MM.1S (cell line): ENCODE results near the gene C1orf50.

ENCODE experiments used
- DNase-seq: peaks from one replicate; pipeline ENCODE4 v3.0.0-alpha.2; 2015
- H2AFZ ChIP-seq: fragments of 300-600 bp; sonication (generic); 2 replicates; pipeline ENCODE4 v1.6.0; 2016; ENCODE audit warnings: antibody characterized with exemption, low read length
- H3F3A ChIP-seq: fragments of 300-600 bp; sonication (generic); 2 replicates; pipeline ENCODE4 v1.6.1; 2016; ENCODE audit warnings: mild to moderate bottlenecking, antibody characterized with exemption, low read length, moderate library complexity, mixed read lengths; ENCODE audit not compliant: insufficient read depth
- H3K27ac ChIP-seq: fragments of 300-600 bp; sonication (generic); 2 replicates; pipeline ENCODE4 v1.5.1; 2016; ENCODE audit warnings: mild to moderate bottlenecking, low read length
- H3K27me3 ChIP-seq: fragments of 300-600 bp; sonication (generic); replicated peaks from 2 replicates; pipeline ENCODE4 v1.6.0; 2016; ENCODE audit warnings: low read length; ENCODE audit not compliant: insufficient read depth
- H3K36me3 ChIP-seq: fragments of 300-600 bp; sonication (generic); replicated peaks from 2 replicates; pipeline ENCODE4 v1.6.1; 2016; ENCODE audit warnings: mild to moderate bottlenecking, low read length, mixed read lengths; ENCODE audit not compliant: insufficient read depth
- H3K4me1 ChIP-seq: fragments of 300-600 bp; sonication (generic); 2 replicates; pipeline ENCODE4 v1.6.1; 2016; ENCODE audit warnings: low read length, mixed read lengths
- H3K4me2 ChIP-seq: fragments of 300-600 bp; sonication (generic); 2 replicates; pipeline ENCODE4 v1.6.0; 2016; ENCODE audit warnings: low read depth, low read length
- H3K4me3 ChIP-seq: fragments of 300-600 bp; sonication (generic); 2 replicates; pipeline ENCODE4 v1.5.1; 2016; ENCODE audit warnings: low read length, mixed read lengths
- H3K79me2 ChIP-seq: fragments of 300-600 bp; sonication (generic); 2 replicates; pipeline ENCODE4 v1.6.1; 2016; ENCODE audit warnings: mixed run types, low read length, mixed read lengths
- H3K9ac ChIP-seq: fragments of 300-600 bp; sonication (generic); 2 replicates; pipeline ENCODE4 v1.6.1; 2016; ENCODE audit warnings: low read length, mixed read lengths
- H3K9me2 ChIP-seq: fragments of 300-600 bp; sonication (generic); replicated peaks from 2 replicates; pipeline ENCODE4 v1.6.1; 2016; ENCODE audit warnings: mild to moderate bottlenecking, low read length, mixed read lengths; ENCODE audit not compliant: insufficient read depth
- H3K9me3 ChIP-seq: fragments of 300-600 bp; sonication (generic); replicated peaks from 2 replicates; pipeline ENCODE4 v1.6.1; 2016; ENCODE audit warnings: mild to moderate bottlenecking, low read length, mixed read lengths; ENCODE audit not compliant: insufficient read depth
- H4K20me1 ChIP-seq: fragments of 300-600 bp; sonication (generic); 2 replicates; pipeline ENCODE4 v1.6.1; 2016; ENCODE audit warnings: mild to moderate bottlenecking, low read length, moderate library complexity, mixed read lengths; ENCODE audit not compliant: insufficient read depth
- CTCF ChIP-seq: fragments of 300-600 bp; sonication (generic); IDR thresholded peaks from 2 replicates; pipeline ENCODE4 v1.5.1; 2016; ENCODE audit warnings: antibody characterized with exemption, low read length, mixed read lengths
- EZH2 ChIP-seq: fragments of 300-600 bp; sonication (generic); optimal IDR thresholded peaks from 2 replicates; pipeline ENCODE3; 2017; ENCODE audit warnings: low read depth, mild to moderate bottlenecking, antibody characterized with exemption, low read length, mixed read lengths
- EZH2phosphoT487 ChIP-seq: fragments of 300-600 bp; sonication (generic); IDR thresholded peaks from 2 replicates; pipeline ENCODE4 v1.6.1; 2018; ENCODE audit warnings: antibody characterized with exemption, low read length

Gene C1orf50

GRCh38 chr1:42780176-42780575 lies 13.1 kb downstream of the C1orf50 start:
- no peak overlapping the region for H3K27ac ChIP-seq
- H3K9ac ChIP-seq: no peak overlapping the region
- no peaks in the 10 kb centered on the region for H4K20me1 ChIP-seq
- DNase-seq: no peak
- no peaks in the 10 kb centered on the region for H3F3A ChIP-seq
- H2AFZ ChIP-seq: no peak overlapping the region
- no peaks in the 10 kb centered on the region for H3K9me3 ChIP-seq
- H3K36me3 ChIP-seq: peaks cover 2% of the 10 kb centered on the region
- no peaks in the 10 kb centered on the region for H3K79me2 ChIP-seq
- no peaks in the 10 kb centered on the region for H3K9me2 ChIP-seq
- no peak for TF ChIP-seq EZH2phosphoT487
- no peaks in the 10 kb centered on the region for H3K27me3 ChIP-seq
- peaks cover 6% of the 10 kb centered on the region for H3K4me1 ChIP-seq
- H3K4me3 ChIP-seq: no peak overlapping the region
- H3K4me2 ChIP-seq: no peak overlapping the region

GRCh38 chr1:42783092-42783491 lies 16.0 kb downstream of the C1orf50 start:
- Histone ChIP-seq H3K79me2 (no peaks in the 10 kb centered on the region), H3K27ac (no peak overlapping the region), H2AFZ (no peak overlapping the region), H3K36me3 (no peaks in the 10 kb centered on the region; the same call in 1 of the 2 replicates), H3K4me1 (peaks cover 6% of the 10 kb centered on the region), H3K27me3 (no peaks in the 10 kb centered on the region), H3F3A (no peaks in the 10 kb centered on the region), H3K9me3 (no peaks in the 10 kb centered on the region), H3K9ac (no peak overlapping the region), H3K4me2 (no peak overlapping the region), H4K20me1 (no peaks in the 10 kb centered on the region), H3K4me3 (no peak overlapping the region), H3K9me2 (no peaks in the 10 kb centered on the region)
- TF ChIP-seq CTCF (no peak), EZH2phosphoT487 (no peak), EZH2 (no peak)
- no peak for DNase-seq

DNA sequence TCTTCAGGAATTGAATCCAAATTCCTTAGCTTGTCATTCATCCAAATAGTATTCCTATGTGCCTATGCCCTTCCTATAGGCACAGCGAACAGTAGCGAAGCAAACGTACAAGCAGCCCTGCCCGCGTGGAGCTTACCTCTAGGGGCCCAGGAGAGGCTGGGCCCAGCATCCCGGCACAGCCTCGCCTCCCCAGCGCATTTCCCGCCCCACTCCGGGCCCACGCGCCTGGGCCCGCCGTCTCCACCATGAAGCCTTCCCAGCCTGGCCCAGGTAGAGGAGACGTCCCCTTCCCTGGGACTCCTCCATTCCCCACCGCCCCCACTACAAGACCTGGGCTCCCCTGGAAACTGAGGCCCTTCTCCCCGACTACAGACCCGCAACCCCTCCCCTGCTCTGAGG lies 17.5 kb downstream of the C1orf50 start:
- peaks cover 2% of the 10 kb centered on the region for H3K4me1 ChIP-seq

More for the DNA sequence above, 17.5 kb downstream of the C1orf50 start:
- Histone ChIP-seq H2AFZ (no peak overlapping the region), H3K36me3 (no peaks in the 10 kb centered on the region; the same call in 1 of the 2 replicates), H3K79me2 (no peaks in the 10 kb centered on the region), H3K4me2 (no peak overlapping the region), H3K27ac (no peak overlapping the region), H3K9me3 (no peaks in the 10 kb centered on the region), H3K27me3 (no peaks in the 10 kb centered on the region), H3K4me3 (no peak overlapping the region), H4K20me1 (no peaks in the 10 kb centered on the region), H3F3A (no peaks in the 10 kb centered on the region), H3K9me2 (no peaks in the 10 kb centered on the region), H3K9ac (no peak overlapping the region)
- no peak for DNase-seq
- TF ChIP-seq EZH2 (no peak), CTCF (no peak), EZH2phosphoT487 (no peak)
